MM.1S (cell line): ENCODE data around the gene ATG10.

Experiments
- DNase-seq: peaks from one replicate; pipeline ENCODE4 v3.0.0-alpha.2; 2015
- H2AFZ ChIP-seq: fragments of 300-600 bp; sonication (generic); 2 replicates; pipeline ENCODE4 v1.6.0; 2016; ENCODE audit warnings: antibody characterized with exemption, low read length
- H3F3A ChIP-seq: fragments of 300-600 bp; sonication (generic); 2 replicates; pipeline ENCODE4 v1.6.1; 2016; ENCODE audit warnings: mild to moderate bottlenecking, antibody characterized with exemption, low read length, moderate library complexity, mixed read lengths; ENCODE audit not compliant: insufficient read depth
- H3K27ac ChIP-seq: fragments of 300-600 bp; sonication (generic); 2 replicates; pipeline ENCODE4 v1.5.1; 2016; ENCODE audit warnings: mild to moderate bottlenecking, low read length
- H3K27me3 ChIP-seq: fragments of 300-600 bp; sonication (generic); replicated peaks from 2 replicates; pipeline ENCODE4 v1.6.0; 2016; ENCODE audit warnings: low read length; ENCODE audit not compliant: insufficient read depth
- H3K36me3 ChIP-seq: fragments of 300-600 bp; sonication (generic); replicated peaks from 2 replicates; pipeline ENCODE4 v1.6.1; 2016; ENCODE audit warnings: mild to moderate bottlenecking, low read length, mixed read lengths; ENCODE audit not compliant: insufficient read depth
- H3K4me1 ChIP-seq: fragments of 300-600 bp; sonication (generic); 2 replicates; pipeline ENCODE4 v1.6.1; 2016; ENCODE audit warnings: low read length, mixed read lengths
- H3K4me2 ChIP-seq: fragments of 300-600 bp; sonication (generic); 2 replicates; pipeline ENCODE4 v1.6.0; 2016; ENCODE audit warnings: low read depth, low read length
- H3K4me3 ChIP-seq: fragments of 300-600 bp; sonication (generic); 2 replicates; pipeline ENCODE4 v1.5.1; 2016; ENCODE audit warnings: low read length, mixed read lengths
- H3K79me2 ChIP-seq: fragments of 300-600 bp; sonication (generic); 2 replicates; pipeline ENCODE4 v1.6.1; 2016; ENCODE audit warnings: mixed run types, low read length, mixed read lengths
- H3K9ac ChIP-seq: fragments of 300-600 bp; sonication (generic); 2 replicates; pipeline ENCODE4 v1.6.1; 2016; ENCODE audit warnings: low read length, mixed read lengths
- H3K9me2 ChIP-seq: fragments of 300-600 bp; sonication (generic); replicated peaks from 2 replicates; pipeline ENCODE4 v1.6.1; 2016; ENCODE audit warnings: mild to moderate bottlenecking, low read length, mixed read lengths; ENCODE audit not compliant: insufficient read depth
- H3K9me3 ChIP-seq: fragments of 300-600 bp; sonication (generic); replicated peaks from 2 replicates; pipeline ENCODE4 v1.6.1; 2016; ENCODE audit warnings: mild to moderate bottlenecking, low read length, mixed read lengths; ENCODE audit not compliant: insufficient read depth
- H4K20me1 ChIP-seq: fragments of 300-600 bp; sonication (generic); 2 replicates; pipeline ENCODE4 v1.6.1; 2016; ENCODE audit warnings: mild to moderate bottlenecking, low read length, moderate library complexity, mixed read lengths; ENCODE audit not compliant: insufficient read depth
- CTCF ChIP-seq: fragments of 300-600 bp; sonication (generic); IDR thresholded peaks from 2 replicates; pipeline ENCODE4 v1.5.1; 2016; ENCODE audit warnings: antibody characterized with exemption, low read length, mixed read lengths
- EZH2 ChIP-seq: fragments of 300-600 bp; sonication (generic); optimal IDR thresholded peaks from 2 replicates; pipeline ENCODE3; 2017; ENCODE audit warnings: low read depth, mild to moderate bottlenecking, antibody characterized with exemption, low read length, mixed read lengths
- EZH2phosphoT487 ChIP-seq: fragments of 300-600 bp; sonication (generic); IDR thresholded peaks from 2 replicates; pipeline ENCODE4 v1.6.1; 2018; ENCODE audit warnings: antibody characterized with exemption, low read length

ATG10 gene

GRCh38 chr5:82154776-82155175, 183.0 kb downstream of the ATG10 start:
- no peak overlapping the region for H3K4me3 ChIP-seq
- H3K9me2 ChIP-seq = no peaks in the 10 kb centered on the region
- H3K4me2 ChIP-seq = no peak overlapping the region
- H3K27ac ChIP-seq = no peak overlapping the region
- H3K9me3 ChIP-seq = no peaks in the 10 kb centered on the region
- H3K9ac ChIP-seq = no peak overlapping the region
- no peak for DNase-seq
- no peaks in the 10 kb centered on the region for H4K20me1 ChIP-seq
- H3K4me1 ChIP-seq = no peaks in the 10 kb centered on the region
- no peaks in the 10 kb centered on the region for H3K79me2 ChIP-seq
- no peaks in the 10 kb centered on the region for H3K36me3 ChIP-seq
- no peak overlapping the region for H2AFZ ChIP-seq
- no peaks in the 10 kb centered on the region for H3F3A ChIP-seq
- H3K27me3 ChIP-seq = no peaks in the 10 kb centered on the region
- TF ChIP-seq EZH2phosphoT487 = no peak
- no peak for TF ChIP-seq EZH2
- TF ChIP-seq CTCF = no peak

- H3K9me3 ChIP-seq = no peaks in the 10 kb centered on the region
- no peak for DNase-seq
- no peaks in the 10 kb centered on the region for H3F3A ChIP-seq
- TF ChIP-seq EZH2 = no peak
- no peak for TF ChIP-seq CTCF
- TF ChIP-seq EZH2phosphoT487 = no peak
- H3K4me3 ChIP-seq = no peak overlapping the region
- H3K27ac ChIP-seq = no peak overlapping the region
- H3K36me3 ChIP-seq = no peaks in the 10 kb centered on the region
- no peaks in the 10 kb centered on the region for H3K9me2 ChIP-seq
- no peak overlapping the region for H3K9ac ChIP-seq
- no peak overlapping the region for H3K4me2 ChIP-seq
- H3K79me2 ChIP-seq = no peaks in the 10 kb centered on the region
- H2AFZ ChIP-seq = no peak overlapping the region
- no peaks in the 10 kb centered on the region for H3K27me3 ChIP-seq
- no peaks in the 10 kb centered on the region for H4K20me1 ChIP-seq
- H3K4me1 ChIP-seq = no peaks in the 10 kb centered on the region
These were observed 183.5 kb downstream of the ATG10 start for GRCh38 chr5:82155305-82155704.

GRCh38 chr5:82156874-82157273, 185.1 kb downstream of the ATG10 start:
- no peaks in the 10 kb centered on the region for H3K4me1 ChIP-seq
- H3K9me3 ChIP-seq = no peaks in the 10 kb centered on the region
- no peak overlapping the region for H3K4me2 ChIP-seq
- H3K9ac ChIP-seq = no peak overlapping the region
- no peak for DNase-seq
- no peaks in the 10 kb centered on the region for H3F3A ChIP-seq
- H2AFZ ChIP-seq = no peak overlapping the region
- no peak overlapping the region for H3K27ac ChIP-seq
- no peaks in the 10 kb centered on the region for H3K36me3 ChIP-seq
- H4K20me1 ChIP-seq = no peaks in the 10 kb centered on the region
- H3K27me3 ChIP-seq = no peaks in the 10 kb centered on the region
- H3K9me2 ChIP-seq = no peaks in the 10 kb centered on the region
- no peak overlapping the region for H3K4me3 ChIP-seq
- no peak for TF ChIP-seq CTCF
- no peak for TF ChIP-seq EZH2phosphoT487
- TF ChIP-seq EZH2 = no peak
- H3K79me2 ChIP-seq = no peaks in the 10 kb centered on the region
